ENCODE measurements around the gene LCA5. TPM values are rescaled to one million over a fixed set of nuclear protein-coding genes. Genes with fewer than 3 reads are reported as not detected.
"Not testable (repeated sequence)": the region's sequence is repeated elsewhere in the genome, so short reads cannot be mapped to it uniquely, and the experiment has no call there.

The LCA5 gene
- total and polyA plus RNA-seq, 2 experiments from 2014 or later = 4.0 to 4.2 TPM

- Histone ChIP-seq H3K4me1 (ENCODE audit: insufficient read depth) (no peaks in the 10 kb centered on the region), H3K4me2 (ENCODE audit: unreplicated experiment) (no peak overlapping the region), H4K20me1 (ENCODE audit: insufficient read depth) (no peaks in the 10 kb centered on the region), H3F3A (ENCODE audit: insufficient read depth) (no peaks in the 10 kb centered on the region), H3K9me2 (ENCODE audit: insufficient read depth) (no peaks in the 10 kb centered on the region), H3K9ac (no peak overlapping the region), H2AFZ (no peak overlapping the region), H3K4me3 (no peak overlapping the region), H3K9me3 (ENCODE audit: low read depth) (no peaks in the 10 kb centered on the region), H3K36me3 (ENCODE audit: low read depth) (no peaks in the 10 kb centered on the region), H3K27ac (no peak overlapping the region), H3K79me2 (ENCODE audit: insufficient read depth) (no peaks in the 10 kb centered on the region), H3K27me3 (replicated peaks; ENCODE audit: insufficient read depth) (no peaks in the 10 kb centered on the region)
- in situ Hi-C loops (cut with MboI) = no loop called here
- TF ChIP-seq EZH2 (IDR thresholded peaks at IDR 0.05; ENCODE audit: insufficient read depth, poor library complexity, severe bottlenecking) (no peak), EZH2phosphoT487 (IDR thresholded peaks at IDR 0.05; ENCODE audit: insufficient read depth, low read depth) (no peak)
- 33 to 41% methylated on average over 3 of the region's 3 CpGs for WGBS, 2 experiments (ENCODE audit: low coverage in 1 of 2, low lambda C conversion rate in 2 of 2, missing lambda C conversion rate in 2 of 2)
- peak; percentile 34 for DNase-seq
Observed at GRCh38 chr6:79461205-79461604, 76.0 kb downstream of the LCA5 start.

DNA sequence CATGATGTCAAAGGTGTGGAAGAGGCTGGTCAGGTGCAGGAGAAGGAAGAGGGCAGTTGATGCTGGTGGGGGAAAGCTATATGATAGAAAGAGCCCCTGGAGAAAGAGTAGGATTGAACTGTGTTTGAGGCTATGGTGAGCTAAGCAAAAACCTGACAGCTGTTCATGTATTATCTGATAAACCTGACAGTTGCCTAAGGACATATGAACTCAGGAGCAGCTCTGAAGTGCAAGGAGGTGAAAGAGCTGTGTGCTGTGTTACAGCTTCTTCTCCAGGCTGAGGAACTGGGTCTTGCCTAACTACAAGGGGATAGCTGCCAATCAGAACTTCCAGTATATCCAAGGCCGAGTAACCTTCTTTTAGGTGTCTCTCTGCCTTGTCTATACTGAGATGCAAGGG, 81.8 kb downstream of the LCA5 start:
- Histone ChIP-seq H4K20me1 (ENCODE audit: insufficient read depth) (no peaks in the 10 kb centered on the region), H3K9me2 (ENCODE audit: insufficient read depth) (no peaks in the 10 kb centered on the region), H2AFZ (no peak overlapping the region), H3K9ac (no peak overlapping the region), H3K4me2 (ENCODE audit: unreplicated experiment) (no peak overlapping the region), H3K4me1 (ENCODE audit: insufficient read depth) (peaks cover 14% of the 10 kb centered on the region), H3K36me3 (ENCODE audit: low read depth) (no peaks in the 10 kb centered on the region), H3K4me3 (no peak overlapping the region), H3K79me2 (ENCODE audit: insufficient read depth) (no peaks in the 10 kb centered on the region), H3F3A (ENCODE audit: insufficient read depth) (no peaks in the 10 kb centered on the region), H3K27me3 (replicated peaks; ENCODE audit: insufficient read depth) (no peaks in the 10 kb centered on the region), H3K9me3 (ENCODE audit: low read depth) (no peaks in the 10 kb centered on the region), H3K27ac (no peak overlapping the region)
- in situ Hi-C loops (cut with MboI) = no loop called here
- DNase-seq = no peak
- 89 to 92% methylated on average over 1 of the region's 1 CpG for WGBS, 2 experiments (ENCODE audit: low coverage in 1 of 2, low lambda C conversion rate in 2 of 2, missing lambda C conversion rate in 2 of 2)
- no peak for TF ChIP-seq EZH2phosphoT487 (IDR thresholded peaks at IDR 0.05; ENCODE audit: insufficient read depth, low read depth)
- no peak for TF ChIP-seq EZH2 (IDR thresholded peaks at IDR 0.05; ENCODE audit: insufficient read depth, poor library complexity, severe bottlenecking)

- H3K9ac ChIP-seq = no peak overlapping the region
- in situ Hi-C loops (cut with MboI) = no loop called here
- no peaks in the 10 kb centered on the region for H3K9me2 ChIP-seq (ENCODE audit: insufficient read depth)
- H3K4me3 ChIP-seq = peak overlapping the region; percentile 42
- peak overlapping the region; percentile 76 for H2AFZ ChIP-seq
- H3K4me2 ChIP-seq (ENCODE audit: unreplicated experiment) = peak overlapping the region; percentile 72
- WGBS, 2 experiments (ENCODE audit: low coverage in 1 of 2, low lambda C conversion rate in 2 of 2, missing lambda C conversion rate in 2 of 2) = 3 to 7% methylated on average over 3 of the region's 3 CpGs
- TF ChIP-seq EZH2 (IDR thresholded peaks at IDR 0.05; ENCODE audit: insufficient read depth, poor library complexity, severe bottlenecking) (no peak), EZH2phosphoT487 (IDR thresholded peaks at IDR 0.05; ENCODE audit: insufficient read depth, low read depth) (no peak)
- no peaks in the 10 kb centered on the region for H3K79me2 ChIP-seq (ENCODE audit: insufficient read depth)
- H3F3A ChIP-seq (ENCODE audit: insufficient read depth) = no peaks in the 10 kb centered on the region
- peaks cover 14% of the 10 kb centered on the region for H3K4me1 ChIP-seq (ENCODE audit: insufficient read depth)
- H3K36me3 ChIP-seq (ENCODE audit: low read depth) = no peaks in the 10 kb centered on the region
- H3K9me3 ChIP-seq (ENCODE audit: low read depth) = no peaks in the 10 kb centered on the region
- no peaks in the 10 kb centered on the region for H4K20me1 ChIP-seq (ENCODE audit: insufficient read depth)
- peak; percentile 84 for DNase-seq
- no peaks in the 10 kb centered on the region for H3K27me3 ChIP-seq (replicated peaks; ENCODE audit: insufficient read depth)
- peak overlapping the region; percentile 62 for H3K27ac ChIP-seq
Observed at GRCh38 chr6:79453558-79454042, 83.6 kb downstream of the LCA5 start.

- Histone ChIP-seq H3K4me2 (ENCODE audit: unreplicated experiment) (no peak overlapping the region), H3K4me1 (ENCODE audit: insufficient read depth) (peaks cover 14% of the 10 kb centered on the region), H3F3A (ENCODE audit: insufficient read depth) (no peaks in the 10 kb centered on the region), H3K4me3 (no peak overlapping the region), H3K27ac (no peak overlapping the region), H3K9me3 (ENCODE audit: low read depth) (no peaks in the 10 kb centered on the region), H2AFZ (no peak overlapping the region), H3K36me3 (ENCODE audit: low read depth) (no peaks in the 10 kb centered on the region), H3K79me2 (ENCODE audit: insufficient read depth) (no peaks in the 10 kb centered on the region), H3K9me2 (ENCODE audit: insufficient read depth) (no peaks in the 10 kb centered on the region), H3K27me3 (replicated peaks; ENCODE audit: insufficient read depth) (no peaks in the 10 kb centered on the region), H3K9ac (no peak overlapping the region), H4K20me1 (ENCODE audit: insufficient read depth) (no peaks in the 10 kb centered on the region)
- WGBS, 2 experiments (ENCODE audit: low coverage in 1 of 2, low lambda C conversion rate in 2 of 2, missing lambda C conversion rate in 2 of 2) = 67 to 73% methylated on average over 7 of the region's 7 CpGs
- no peak for TF ChIP-seq EZH2phosphoT487 (IDR thresholded peaks at IDR 0.05; ENCODE audit: insufficient read depth, low read depth)
- TF ChIP-seq EZH2 (IDR thresholded peaks at IDR 0.05; ENCODE audit: insufficient read depth, poor library complexity, severe bottlenecking) = no peak
- DNase-seq = no peak
- in situ Hi-C loops (cut with MboI) = no loop called here
Observed at GRCh38 chr6:79450984-79451383, 86.2 kb downstream of the LCA5 start.

DNA sequence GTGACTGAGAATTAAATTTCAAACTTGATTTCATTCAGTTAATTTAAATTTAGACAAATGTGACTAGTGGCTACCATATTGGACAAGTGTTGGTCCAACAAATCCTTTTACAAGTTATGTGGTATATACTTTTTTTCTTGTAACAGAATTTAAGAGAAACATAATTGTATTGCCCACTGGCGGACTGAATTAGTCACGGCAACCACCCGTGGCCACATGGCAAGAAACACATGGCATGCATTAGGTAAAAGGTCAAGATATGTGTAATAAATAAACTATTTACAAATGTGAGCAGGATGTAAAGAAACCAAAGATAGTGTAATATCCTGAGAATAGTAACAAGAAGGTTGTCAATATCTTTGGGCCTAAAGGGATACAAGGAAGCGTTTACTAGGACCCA, 91.2 kb downstream of the LCA5 start:
- H4K20me1 ChIP-seq (ENCODE audit: insufficient read depth) = no peaks in the 10 kb centered on the region
- no peaks in the 10 kb centered on the region for H3K27me3 ChIP-seq (replicated peaks; ENCODE audit: insufficient read depth)
- no peaks in the 10 kb centered on the region; the same call in 1 of the 2 replicates for H3K4me1 ChIP-seq (ENCODE audit: insufficient read depth)
- no peak overlapping the region for H3K27ac ChIP-seq
- no peak for TF ChIP-seq EZH2 (IDR thresholded peaks at IDR 0.05; ENCODE audit: insufficient read depth, poor library complexity, severe bottlenecking)
- TF ChIP-seq EZH2phosphoT487 (IDR thresholded peaks at IDR 0.05; ENCODE audit: insufficient read depth, low read depth) = no peak
- H3F3A ChIP-seq (ENCODE audit: insufficient read depth) = no peaks in the 10 kb centered on the region
- 53 to 57% methylated on average over 4 of the region's 4 CpGs for WGBS, 2 experiments (ENCODE audit: low coverage in 1 of 2, low lambda C conversion rate in 2 of 2, missing lambda C conversion rate in 2 of 2)
- no peaks in the 10 kb centered on the region for H3K79me2 ChIP-seq (ENCODE audit: insufficient read depth)
- DNase-seq = peak; percentile 51
- H3K36me3 ChIP-seq (ENCODE audit: low read depth) = no peaks in the 10 kb centered on the region
- H3K9me3 ChIP-seq (ENCODE audit: low read depth) = no peaks in the 10 kb centered on the region
- no peak overlapping the region for H3K4me2 ChIP-seq (ENCODE audit: unreplicated experiment)
- H3K4me3 ChIP-seq = no peak overlapping the region
- H2AFZ ChIP-seq = no peak overlapping the region
- H3K9me2 ChIP-seq (ENCODE audit: insufficient read depth) = no peaks in the 10 kb centered on the region
- H3K9ac ChIP-seq = no peak overlapping the region
- in situ Hi-C loops (cut with MboI) = no loop called here

GRCh38 chr6:79443876-79444275, 93.4 kb downstream of the LCA5 start:
- H3K36me3 ChIP-seq (ENCODE audit: low read depth); H3K9me2 ChIP-seq (ENCODE audit: insufficient read depth); H2AFZ ChIP-seq; in situ Hi-C loops (cut with MboI); DNase-seq; H3K4me2 ChIP-seq (ENCODE audit: unreplicated experiment); H3K4me1 ChIP-seq (ENCODE audit: insufficient read depth); H3K9ac ChIP-seq; H3K27ac ChIP-seq; H3F3A ChIP-seq (ENCODE audit: insufficient read depth); H3K4me3 ChIP-seq; H3K27me3 ChIP-seq (replicated peaks; ENCODE audit: insufficient read depth); H3K9me3 ChIP-seq (ENCODE audit: low read depth); H4K20me1 ChIP-seq (ENCODE audit: insufficient read depth); H3K79me2 ChIP-seq (ENCODE audit: insufficient read depth): not testable (repeated sequence)
- 31 to 35% methylated on average over 3 of the region's 3 CpGs for WGBS, 2 experiments (ENCODE audit: low coverage in 1 of 2, low lambda C conversion rate in 2 of 2, missing lambda C conversion rate in 2 of 2)
